SJSA1 (cell line): Measurements from ENCODE around the gene AP3M1. TPM values are rescaled to one million over a fixed set of nuclear protein-coding genes. Genes with fewer than 3 reads are reported as not detected.

ENCODE experiments used
- DNase-seq, 2 experiments: peaks; one replicate each; pipeline ENCODE4 v3.0.0-alpha.2; 2015 to 2020; ENCODE audit warnings: low spot score in 2 of 2, low read depth in 1 of 2
- H3K27ac ChIP-seq: fragments of 250-450 bp; sonication (Bioruptor Pico); 2 replicates; pipeline ENCODE4 v1.5.1; 2020; ENCODE audit warnings: mild to moderate bottlenecking, moderate library complexity
- H3K27me3 ChIP-seq: fragments of 250-450 bp; sonication (Bioruptor Pico); replicated peaks from 2 replicates; pipeline ENCODE4 v1.5.1; 2020; ENCODE audit warnings: mild to moderate bottlenecking, moderate library complexity
- H3K36me3 ChIP-seq: fragments of 250-450 bp; sonication (Bioruptor Pico); 2 replicates; pipeline ENCODE4 v1.5.1; 2020; ENCODE audit warnings: mild to moderate bottlenecking
- H3K4me1 ChIP-seq: fragments of 250-450 bp; sonication (Bioruptor Pico); replicated peaks from 2 replicates; pipeline ENCODE4 v1.6.1; 2021; ENCODE audit warnings: mild to moderate bottlenecking
- H3K4me3 ChIP-seq: fragments of 250-450 bp; sonication (Bioruptor Pico); 2 replicates; pipeline ENCODE4 v1.5.1; 2020; ENCODE audit warnings: mild to moderate bottlenecking
- H3K9me3 ChIP-seq: fragments of 250-450 bp; sonication (Bioruptor Pico); replicated peaks from 2 replicates; pipeline ENCODE4 v1.5.1; 2020; ENCODE audit warnings: mild to moderate bottlenecking
- total RNA-seq: library from RNA; depleted of rRNA; stranded (reverse); fragments of >200 nt; shearing (Covaris generic); gene quantifications from 2 replicates; pipeline ENCODE4 v1.2.3, GENCODE V29; 2014

Gene AP3M1
- total RNA-seq, 1 experiment from 2014 or later: 38.8 TPM

DNA sequence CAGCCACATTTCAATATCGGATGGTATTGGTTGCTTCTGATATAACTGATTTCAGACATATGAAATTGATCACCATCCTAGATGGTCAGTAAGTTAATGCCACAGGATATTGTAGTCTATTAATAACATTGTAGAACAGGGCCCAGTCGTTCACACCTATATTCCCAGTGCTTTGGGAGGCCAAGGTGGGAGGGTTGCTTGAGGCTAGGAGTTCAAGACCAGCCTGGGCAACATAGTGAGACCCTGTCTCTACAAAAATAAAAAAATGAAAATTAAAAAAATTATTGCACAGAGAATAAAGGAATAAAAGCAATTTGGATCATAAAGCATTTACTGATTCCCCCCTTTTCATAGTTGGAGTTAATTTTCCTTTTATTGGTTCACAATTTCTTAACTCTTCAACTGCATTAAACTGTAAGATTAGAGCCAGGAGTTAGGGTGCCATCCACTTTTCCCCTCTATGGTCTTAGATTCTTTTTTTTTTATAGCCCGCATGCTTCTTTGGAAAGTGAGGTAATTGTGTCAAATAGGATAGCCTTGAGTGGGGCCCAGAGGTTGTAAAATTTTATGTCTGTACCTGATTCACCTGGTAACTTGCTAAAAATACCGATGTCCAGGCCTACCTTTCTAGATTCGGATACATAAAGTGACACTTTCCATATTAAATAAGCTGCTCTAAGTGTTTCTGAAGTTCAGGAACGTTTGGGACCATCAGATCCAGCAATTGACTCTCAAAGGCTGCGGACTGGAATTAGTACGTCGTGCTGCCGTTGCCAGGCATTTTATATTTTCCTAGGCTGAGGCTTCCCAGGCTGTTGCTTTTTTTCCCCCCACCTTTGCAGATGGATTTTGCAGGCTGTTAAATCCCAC, 25.1 kb upstream of the AP3M1 start:
- Histone ChIP-seq H3K9me3 (no peaks in the 10 kb centered on the region), H3K27ac (peak overlapping the region; percentile 86), H3K4me3 (peak overlapping the region; percentile 74), H3K4me1 (peaks cover 26% of the 10 kb centered on the region), H3K27me3 (no peaks in the 10 kb centered on the region), H3K36me3 (peaks cover 15% of the 10 kb centered on the region)
- no peak for DNase-seq

DNA sequence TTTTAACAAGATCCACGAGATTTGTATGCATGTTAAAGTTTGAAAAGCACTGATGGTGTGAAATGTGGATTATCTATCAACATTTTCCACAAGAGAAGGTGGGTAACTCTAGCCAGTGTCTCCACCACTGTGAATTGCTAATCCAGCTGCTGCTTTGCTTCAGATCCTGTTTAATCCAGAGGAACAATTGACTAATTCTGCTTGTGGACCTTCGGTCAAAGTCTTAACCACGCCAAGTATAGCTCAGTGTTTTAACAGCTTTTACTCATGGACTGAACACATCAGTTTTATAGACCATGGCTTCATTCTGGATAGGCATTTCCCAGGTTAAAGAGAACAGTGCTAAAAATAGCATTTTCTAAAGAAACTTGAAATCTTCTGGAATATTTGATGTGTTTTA, 23.9 kb upstream of the AP3M1 start:
- H3K9me3 ChIP-seq: no peaks in the 10 kb centered on the region
- H3K27ac ChIP-seq: no peak overlapping the region
- peaks cover 12% of the 10 kb centered on the region for H3K36me3 ChIP-seq
- H3K4me1 ChIP-seq: peaks cover 23% of the 10 kb centered on the region
- H3K4me3 ChIP-seq: no peak overlapping the region
- H3K27me3 ChIP-seq: no peaks in the 10 kb centered on the region
- DNase-seq: no peak

DNA sequence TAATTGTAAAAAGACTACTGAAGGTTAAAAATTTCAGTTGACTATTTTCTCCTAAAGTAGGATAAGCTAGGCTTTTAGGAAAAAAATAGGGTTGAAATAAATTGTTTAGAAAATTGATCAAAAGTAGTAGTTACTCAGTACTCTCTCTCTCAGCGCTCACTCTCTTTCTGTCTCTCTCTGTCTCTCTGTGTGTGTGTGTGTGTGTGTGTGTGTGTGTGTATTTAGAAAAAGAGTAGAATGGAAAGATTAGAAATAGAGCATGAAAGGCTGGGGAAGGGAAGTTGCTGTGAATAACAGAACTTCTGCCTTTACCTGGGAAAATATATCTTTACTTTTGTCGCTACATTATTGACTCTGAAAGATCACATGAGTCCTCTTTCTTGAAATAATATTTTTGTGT, 21.0 kb upstream of the AP3M1 start:
- peaks cover 1% of the 10 kb centered on the region for H3K36me3 ChIP-seq
- H3K27ac ChIP-seq: no peak overlapping the region
- H3K9me3 ChIP-seq: no peaks in the 10 kb centered on the region
- no peaks in the 10 kb centered on the region for H3K27me3 ChIP-seq
- H3K4me1 ChIP-seq: peaks cover 5% of the 10 kb centered on the region
- no peak overlapping the region for H3K4me3 ChIP-seq
- no peak for DNase-seq

DNA sequence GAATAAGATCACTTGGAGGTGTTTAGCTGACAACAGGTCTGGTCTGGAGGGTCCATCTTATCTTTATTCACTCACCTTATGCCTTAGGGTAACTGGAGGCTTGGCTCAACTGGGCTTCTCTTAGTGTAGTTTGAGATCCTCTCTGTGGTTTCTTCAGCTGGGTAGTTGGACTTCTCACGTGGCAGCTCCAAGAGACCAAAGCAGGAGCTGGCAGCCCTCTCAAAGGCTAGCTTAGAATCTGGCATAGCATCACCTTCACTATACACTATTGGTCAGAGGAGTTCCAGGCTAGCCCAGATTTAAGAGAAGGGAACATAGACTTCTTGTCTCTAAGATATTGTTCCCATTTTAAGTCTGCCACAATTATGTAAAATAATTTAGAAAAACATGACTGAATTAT, 16.8 kb upstream of the AP3M1 start:
- Histone ChIP-seq H3K9me3 (no peaks in the 10 kb centered on the region), H3K27me3 (no peaks in the 10 kb centered on the region), H3K36me3 (no peaks in the 10 kb centered on the region), H3K27ac (no peak overlapping the region), H3K4me3 (no peak overlapping the region), H3K4me1 (peaks cover 28% of the 10 kb centered on the region)
- DNase-seq: no peak

DNA sequence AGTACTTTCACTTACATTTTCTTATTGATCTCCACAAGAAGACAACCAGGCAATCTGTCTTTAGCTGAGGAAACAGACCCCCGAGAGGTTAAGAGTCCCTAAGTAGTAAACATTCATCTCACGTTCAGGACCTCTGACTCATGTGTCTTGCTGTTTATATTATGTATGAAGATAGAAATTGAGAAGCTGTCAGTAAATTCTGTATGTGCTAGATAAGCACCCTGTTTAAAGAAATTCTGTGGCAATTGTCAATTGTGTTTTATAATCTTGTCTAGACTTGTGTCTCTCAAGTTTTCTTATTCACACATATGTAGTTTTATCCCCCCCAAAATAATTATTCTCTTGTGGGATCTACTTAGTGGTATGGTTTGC, 14.9 kb upstream of the AP3M1 start:
- Histone ChIP-seq H3K27me3 (no peaks in the 10 kb centered on the region), H3K4me1 (peaks cover 28% of the 10 kb centered on the region), H3K4me3 (no peak overlapping the region), H3K27ac (no peak overlapping the region), H3K36me3 (no peaks in the 10 kb centered on the region), H3K9me3 (no peaks in the 10 kb centered on the region)
- no peak for DNase-seq

DNA sequence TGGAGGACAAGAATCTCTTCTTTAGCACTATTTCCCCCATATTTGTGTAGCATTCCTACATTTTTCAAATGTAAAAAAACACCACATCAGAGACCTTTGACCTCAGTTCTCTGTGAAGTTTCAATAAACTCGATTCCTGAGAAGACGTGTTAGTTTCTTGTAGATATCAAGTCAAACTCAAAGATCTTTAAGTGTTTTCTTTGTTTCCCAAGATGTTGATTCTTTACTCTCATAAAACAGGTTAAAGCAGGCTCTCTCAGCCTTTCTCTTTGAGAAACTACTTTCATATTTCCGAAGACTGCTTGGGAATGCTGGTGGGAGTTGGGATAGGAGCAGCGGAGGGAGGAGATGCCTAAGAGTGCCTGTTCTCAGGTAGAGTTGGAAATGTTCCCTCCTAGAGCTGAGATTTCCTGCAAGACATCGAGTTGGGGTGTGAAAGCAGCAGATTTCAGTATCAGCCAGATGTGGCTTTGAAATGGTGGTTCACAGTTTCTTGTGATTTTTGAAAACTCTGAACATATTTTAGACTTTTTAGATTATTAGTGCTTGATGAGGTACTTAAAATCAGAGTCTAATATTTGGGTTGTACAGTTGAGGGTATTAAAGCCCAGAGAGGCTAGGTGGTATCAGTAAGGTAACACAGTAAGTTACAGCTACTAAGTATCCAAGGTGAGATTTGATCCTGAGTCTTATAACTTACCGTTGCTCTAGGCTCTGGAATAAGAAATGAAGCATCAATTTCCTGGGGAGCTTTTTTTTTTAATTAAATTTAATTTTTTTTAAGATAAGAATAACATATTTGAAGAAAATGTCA, 14.3 kb upstream of the AP3M1 start:
- no peak overlapping the region for H3K4me3 ChIP-seq
- peaks cover 28% of the 10 kb centered on the region for H3K4me1 ChIP-seq
- H3K27me3 ChIP-seq: no peaks in the 10 kb centered on the region
- H3K27ac ChIP-seq: no peak overlapping the region
- H3K36me3 ChIP-seq: no peaks in the 10 kb centered on the region
- H3K9me3 ChIP-seq: no peaks in the 10 kb centered on the region
- no peak for DNase-seq

DNA sequence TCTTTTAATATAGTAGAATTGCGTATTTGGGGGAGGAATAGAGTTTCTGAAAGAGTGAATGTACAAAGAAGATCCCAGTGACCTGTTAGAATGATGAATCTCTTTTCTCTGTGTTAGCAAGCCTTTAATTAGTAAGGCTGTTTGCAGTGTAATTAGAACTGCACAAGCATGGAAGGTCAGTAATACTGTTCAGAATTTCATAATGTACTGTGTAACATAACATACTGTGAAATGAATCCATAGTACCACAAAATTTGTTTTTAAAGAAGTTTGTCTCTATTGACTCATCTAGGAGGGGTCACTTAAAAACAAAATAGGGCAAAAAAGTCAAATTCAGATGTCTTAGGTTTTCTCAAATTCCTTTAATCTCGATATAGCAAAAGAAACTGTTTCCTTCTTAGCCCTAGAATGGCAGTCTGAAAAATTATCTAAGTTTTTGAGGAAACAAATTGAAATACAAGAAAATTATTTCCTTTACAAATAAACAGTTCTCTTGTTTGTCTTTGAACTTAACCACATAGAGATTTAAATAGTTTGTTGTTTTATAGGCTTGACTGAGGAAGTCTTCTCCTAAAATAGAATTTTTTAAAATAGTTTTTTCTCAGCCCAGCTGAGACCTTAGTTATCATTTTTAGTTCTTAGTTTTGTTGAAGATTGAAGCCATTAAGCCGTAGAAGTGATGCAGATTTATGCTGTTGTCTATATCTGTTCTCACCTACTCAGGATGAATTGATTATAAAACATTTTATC, 12.9 kb upstream of the AP3M1 start:
- Histone ChIP-seq H3K27ac (no peak overlapping the region), H3K27me3 (no peaks in the 10 kb centered on the region), H3K4me1 (peaks cover 28% of the 10 kb centered on the region), H3K4me3 (no peak overlapping the region), H3K9me3 (no peaks in the 10 kb centered on the region), H3K36me3 (no peaks in the 10 kb centered on the region)
- peak in 1 of 2 experiments; percentile 32 for DNase-seq

DNA sequence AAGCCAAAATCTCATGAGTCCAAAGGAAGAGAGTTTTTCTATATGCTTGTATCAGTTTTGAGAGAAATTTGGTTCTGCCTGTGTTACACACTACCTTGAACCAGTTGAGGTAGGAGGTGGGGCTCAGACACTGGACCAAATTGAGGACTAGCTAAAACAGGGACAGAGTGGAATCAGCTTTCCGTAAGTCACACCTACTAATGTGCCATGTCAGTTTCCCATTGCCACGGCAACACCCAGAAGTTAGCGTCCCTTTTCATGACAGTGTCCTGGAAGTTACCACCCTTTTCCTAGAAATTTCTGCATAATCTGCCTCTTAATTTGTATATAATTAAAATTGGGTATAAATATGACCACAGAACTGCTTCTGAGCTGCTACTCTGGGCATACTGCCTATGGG, 9.4 kb upstream of the AP3M1 start:
- H3K27me3 ChIP-seq: no peaks in the 10 kb centered on the region
- H3K36me3 ChIP-seq: no peaks in the 10 kb centered on the region
- H3K27ac ChIP-seq: no peak overlapping the region
- DNase-seq: no peak
- no peaks in the 10 kb centered on the region for H3K9me3 ChIP-seq
- no peak overlapping the region for H3K4me3 ChIP-seq
- H3K4me1 ChIP-seq: peaks cover 20% of the 10 kb centered on the region; the same call in 1 of the 2 replicates

DNA sequence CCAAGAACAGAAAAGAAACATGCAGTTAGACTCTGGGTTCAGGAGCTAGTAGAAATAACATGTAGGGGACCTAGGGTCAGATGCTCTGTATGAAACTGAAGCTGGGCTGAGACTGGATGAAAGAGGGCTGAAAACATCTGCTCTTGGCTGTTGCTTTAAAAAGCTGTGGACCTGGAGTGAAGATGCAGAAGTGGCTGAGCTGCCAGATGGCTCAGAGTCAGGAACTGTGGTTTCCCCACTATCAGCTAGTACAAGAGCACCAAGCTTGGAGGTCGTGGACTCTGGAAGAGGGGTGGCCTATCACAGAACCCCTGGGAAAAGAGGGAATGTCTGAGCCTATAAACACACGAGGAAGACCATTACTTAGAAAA, 6.3 kb upstream of the AP3M1 start:
- H3K4me3 ChIP-seq: no peak overlapping the region
- no peaks in the 10 kb centered on the region for H3K27me3 ChIP-seq
- H3K9me3 ChIP-seq: no peaks in the 10 kb centered on the region
- H3K4me1 ChIP-seq: no peaks in the 10 kb centered on the region
- H3K36me3 ChIP-seq: no peaks in the 10 kb centered on the region
- DNase-seq: no peak
- no peak overlapping the region for H3K27ac ChIP-seq

DNA sequence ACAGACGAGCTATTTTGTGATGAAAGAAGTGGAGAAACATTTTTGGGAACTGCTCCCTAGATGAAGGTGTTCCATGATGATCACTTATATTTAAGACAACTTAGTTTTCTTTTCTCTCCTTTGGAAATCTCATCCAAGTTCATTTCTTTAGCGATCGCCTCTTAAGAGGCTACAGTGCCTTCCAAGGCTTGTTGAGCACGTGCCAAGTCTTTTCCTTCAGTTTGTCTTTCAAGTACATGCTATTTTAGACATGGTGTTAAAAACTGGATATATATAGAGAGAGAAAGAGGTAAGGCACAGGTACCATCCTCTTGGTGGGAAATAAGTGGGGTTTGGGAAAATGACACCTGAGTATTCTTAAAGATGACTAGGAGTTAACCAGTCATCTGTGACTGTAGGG, 3.0 kb upstream of the AP3M1 start:
- Histone ChIP-seq H3K27me3 (no peaks in the 10 kb centered on the region), H3K4me1 (peaks cover 4% of the 10 kb centered on the region; the same call in 1 of the 2 replicates), H3K4me3 (no peak overlapping the region), H3K9me3 (no peaks in the 10 kb centered on the region), H3K36me3 (no peaks in the 10 kb centered on the region; the same call in 1 of the 2 replicates), H3K27ac (no peak overlapping the region)
- DNase-seq: no peak

DNA sequence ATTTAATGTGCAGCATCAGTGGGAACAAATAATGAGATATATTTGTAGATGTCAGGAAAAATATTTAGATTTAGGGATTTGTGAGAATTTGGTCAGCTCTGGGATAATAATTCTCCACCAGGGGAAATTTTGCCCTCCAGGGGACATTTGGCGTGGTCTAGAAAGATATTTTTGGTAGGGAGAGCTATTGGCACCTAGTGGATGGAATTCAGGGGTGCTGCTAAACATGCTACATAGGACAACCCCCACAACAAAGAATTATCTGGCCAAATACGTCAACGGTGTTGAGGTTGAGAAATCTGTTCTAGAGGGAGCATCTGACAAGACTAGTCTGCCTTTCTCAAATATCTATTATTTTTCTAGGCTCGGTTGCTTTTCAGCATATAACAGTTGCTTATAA, 2.5 kb upstream of the AP3M1 start:
- DNase-seq: no peak
- H3K36me3 ChIP-seq: no peaks in the 10 kb centered on the region; the same call in 1 of the 2 replicates
- no peak overlapping the region for H3K4me3 ChIP-seq
- H3K4me1 ChIP-seq: peaks cover 4% of the 10 kb centered on the region; the same call in 1 of the 2 replicates
- no peak overlapping the region for H3K27ac ChIP-seq
- H3K27me3 ChIP-seq: no peaks in the 10 kb centered on the region
- no peaks in the 10 kb centered on the region for H3K9me3 ChIP-seq

DNA sequence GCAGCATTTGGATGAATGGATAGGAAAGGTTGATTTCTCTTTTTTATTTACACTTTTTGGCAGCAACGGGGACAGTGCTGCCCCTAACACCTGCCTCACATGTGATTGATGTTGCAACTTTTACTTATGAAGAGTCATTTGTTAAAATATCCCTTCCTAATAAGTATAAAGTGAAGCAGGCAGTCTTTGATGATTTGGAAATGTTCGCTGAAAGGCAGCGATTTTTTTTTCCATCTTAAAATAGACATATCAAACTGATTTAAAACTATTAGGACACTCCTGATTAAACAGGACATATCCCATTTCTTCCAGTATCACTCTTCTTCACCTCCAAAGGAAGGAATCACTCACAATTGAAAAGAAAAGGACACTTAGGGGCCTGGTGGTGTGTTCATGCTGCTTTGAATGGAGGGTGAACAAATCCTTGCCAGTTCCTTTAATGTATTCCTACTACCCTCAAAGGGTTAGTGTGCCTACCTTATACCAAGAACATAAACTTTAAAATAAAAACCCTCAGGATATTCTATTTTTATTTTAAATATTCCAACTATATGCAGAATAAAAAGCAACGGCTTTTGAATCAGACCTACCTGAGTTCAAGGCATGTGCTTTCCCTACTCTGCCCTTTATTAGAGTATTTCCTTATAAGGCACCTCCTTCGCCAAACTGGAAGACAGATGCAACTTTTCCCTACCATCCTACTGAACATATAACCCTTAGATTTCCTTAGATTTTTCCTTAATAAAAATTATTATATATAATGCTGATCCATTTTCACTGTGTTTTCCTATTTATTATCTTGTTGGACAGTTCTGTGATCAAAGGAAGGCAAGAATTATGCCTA, 1.5 kb upstream of the AP3M1 start:
- Histone ChIP-seq H3K36me3 (no peaks in the 10 kb centered on the region; the same call in 1 of the 2 replicates), H3K4me1 (peaks cover 4% of the 10 kb centered on the region; the same call in 1 of the 2 replicates), H3K27ac (no peak overlapping the region), H3K27me3 (no peaks in the 10 kb centered on the region), H3K9me3 (no peaks in the 10 kb centered on the region), H3K4me3 (peak overlapping the region; percentile 67)
- no peak for DNase-seq
